ENCODE results near the gene PKP1. TPM values are rescaled to one million over a fixed set of nuclear protein-coding genes. Genes with fewer than 3 reads are reported as not detected.

Gene PKP1
- total RNA-seq, 1 donor = under 0.01 TPM

DNA sequence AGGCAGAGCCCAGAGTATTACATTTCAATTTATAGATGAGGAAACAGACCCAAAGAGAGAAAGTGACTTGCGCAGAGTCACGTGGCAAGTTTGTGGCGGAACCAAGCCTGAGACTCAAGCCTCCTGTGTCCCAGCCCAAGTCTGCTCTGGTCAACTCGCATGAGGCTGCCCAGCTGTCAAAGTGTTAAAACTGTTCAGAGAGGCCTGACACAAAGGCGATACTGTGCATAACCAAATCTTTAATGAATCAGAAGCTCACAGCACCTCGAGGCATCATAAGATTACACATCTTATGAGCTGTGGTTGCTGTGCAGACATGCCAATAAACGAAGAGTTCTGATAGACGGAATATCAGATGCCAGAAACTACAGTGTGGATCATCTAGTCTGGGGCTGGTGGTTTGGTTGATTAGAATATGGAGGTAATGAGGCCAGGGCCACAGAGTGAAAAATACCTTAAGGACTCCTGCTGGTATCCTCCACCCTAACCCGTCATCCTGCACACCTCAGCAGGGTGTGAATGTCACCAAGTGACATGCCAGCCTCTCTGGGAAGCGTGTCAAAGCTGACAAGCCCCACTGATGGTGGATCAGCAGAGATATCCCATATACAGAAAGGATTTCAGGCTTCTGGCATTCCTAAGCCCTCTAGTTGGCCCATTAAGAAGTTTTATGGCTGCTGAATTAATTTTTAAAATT lies 52.0 kb downstream of the PKP1 start:
- TF ChIP-seq, protein P1, sequence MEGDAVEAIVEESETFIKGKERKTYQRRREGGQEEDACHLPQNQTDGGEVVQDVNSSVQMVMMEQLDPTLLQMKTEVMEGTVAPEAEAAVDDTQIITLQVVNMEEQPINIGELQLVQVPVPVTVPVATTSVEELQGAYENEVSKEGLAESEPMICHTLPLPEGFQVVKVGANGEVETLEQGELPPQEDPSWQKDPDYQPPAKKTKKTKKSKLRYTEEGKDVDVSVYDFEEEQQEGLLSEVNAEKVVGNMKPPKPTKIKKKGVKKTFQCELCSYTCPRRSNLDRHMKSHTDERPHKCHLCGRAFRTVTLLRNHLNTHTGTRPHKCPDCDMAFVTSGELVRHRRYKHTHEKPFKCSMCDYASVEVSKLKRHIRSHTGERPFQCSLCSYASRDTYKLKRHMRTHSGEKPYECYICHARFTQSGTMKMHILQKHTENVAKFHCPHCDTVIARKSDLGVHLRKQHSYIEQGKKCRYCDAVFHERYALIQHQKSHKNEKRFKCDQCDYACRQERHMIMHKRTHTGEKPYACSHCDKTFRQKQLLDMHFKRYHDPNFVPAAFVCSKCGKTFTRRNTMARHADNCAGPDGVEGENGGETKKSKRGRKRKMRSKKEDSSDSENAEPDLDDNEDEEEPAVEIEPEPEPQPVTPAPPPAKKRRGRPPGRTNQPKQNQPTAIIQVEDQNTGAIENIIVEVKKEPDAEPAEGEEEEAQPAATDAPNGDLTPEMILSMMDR (IDR thresholded peaks at IDR 0.05; ENCODE audit: insufficient read depth, low read length) = no peak
- no peak for DNase-seq (ENCODE audit: low read depth)
- no peak overlapping the region for H3K4me3 ChIP-seq (ENCODE audit: low read depth, low read length)

DNA sequence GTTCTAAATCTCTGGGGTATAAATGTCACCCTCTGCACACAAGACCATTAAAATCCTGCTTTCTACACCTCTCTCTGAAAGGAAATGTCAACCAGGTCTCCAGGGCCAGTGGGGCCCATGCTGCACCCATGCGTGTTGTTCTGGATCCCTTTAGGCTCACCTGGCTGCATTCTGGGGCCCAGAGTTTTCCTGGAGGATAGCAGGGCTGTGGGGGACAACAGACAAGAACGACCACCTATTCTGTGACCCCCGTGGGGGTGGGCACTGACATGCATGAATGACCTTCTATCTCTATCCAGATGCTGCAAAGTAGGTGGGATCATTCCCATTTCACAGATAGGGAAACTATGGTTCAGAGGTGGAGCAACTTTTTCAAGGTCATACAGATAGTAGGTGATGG lies 52.6 kb downstream of the PKP1 start:
- TF ChIP-seq, protein P1 (IDR thresholded peaks at IDR 0.05; ENCODE audit: insufficient read depth, low read length) = no peak
- H3K4me3 ChIP-seq (ENCODE audit: low read depth, low read length) = no peak overlapping the region
- no peak for DNase-seq (ENCODE audit: low read depth)

DNA sequence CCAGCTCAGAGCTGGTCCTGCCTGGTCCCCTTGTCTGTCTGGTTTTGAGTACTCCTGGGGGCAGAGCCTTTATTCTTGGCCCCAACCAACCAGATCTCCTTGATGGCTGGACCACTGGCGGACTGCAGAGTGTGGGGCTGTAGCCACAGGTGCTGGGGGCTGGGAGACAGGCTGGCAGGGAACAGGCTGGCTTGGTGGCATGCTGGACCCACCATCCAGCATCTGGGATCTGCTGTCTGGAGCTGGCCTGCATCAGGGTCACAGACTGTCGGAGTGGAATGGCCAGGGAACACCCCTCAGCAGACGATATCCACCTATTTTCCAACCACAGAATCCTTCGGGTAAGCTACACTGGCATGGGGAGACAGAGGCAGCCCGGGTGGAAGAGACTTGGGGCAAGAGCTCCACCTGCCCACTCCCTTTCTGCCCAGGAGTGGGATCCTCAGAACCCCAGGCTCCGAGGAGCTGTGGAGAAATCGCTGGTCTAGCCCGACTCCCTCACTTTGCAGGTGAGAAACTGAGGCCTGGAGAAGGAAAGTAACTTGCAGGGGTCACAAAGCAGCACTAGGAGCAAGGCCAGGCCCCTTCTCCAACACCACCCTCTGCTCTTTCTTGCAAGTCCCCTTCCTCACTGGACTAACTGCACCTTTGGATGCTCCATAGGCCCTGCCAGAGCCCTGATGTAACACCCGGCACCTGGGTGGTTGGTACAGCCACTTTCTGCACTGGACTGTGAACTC lies 53.6 kb downstream of the PKP1 start:
- H3K4me3 ChIP-seq (ENCODE audit: low read depth, low read length) = no peak overlapping the region
- no peak for DNase-seq (ENCODE audit: low read depth)
- TF ChIP-seq, protein P1 (IDR thresholded peaks at IDR 0.05; ENCODE audit: insufficient read depth, low read length) = no peak

DNA sequence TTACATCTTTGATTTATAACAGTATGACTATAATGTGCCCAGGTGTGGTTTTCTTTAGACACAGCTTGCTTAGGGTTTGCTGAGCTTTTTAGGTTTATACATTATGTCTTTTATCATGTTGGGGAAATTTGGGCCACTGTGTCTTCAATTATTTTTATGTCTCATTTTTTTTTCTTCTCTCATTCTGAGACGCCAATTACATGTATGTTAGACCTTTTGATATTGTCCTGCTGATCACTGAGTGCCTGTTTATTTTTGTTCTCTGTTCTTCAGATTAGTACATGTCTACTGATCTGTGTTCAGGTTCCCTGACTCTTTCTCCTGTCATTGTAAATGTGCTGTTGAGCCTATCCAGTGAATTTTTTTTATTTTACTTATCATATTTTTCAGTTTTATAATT lies 58.1 kb downstream of the PKP1 start:
- H3K4me3 ChIP-seq (ENCODE audit: low read depth, low read length) = no peak overlapping the region
- TF ChIP-seq, protein P1 (IDR thresholded peaks at IDR 0.05; ENCODE audit: insufficient read depth, low read length) = no peak
- DNase-seq (ENCODE audit: low read depth) = no peak

DNA sequence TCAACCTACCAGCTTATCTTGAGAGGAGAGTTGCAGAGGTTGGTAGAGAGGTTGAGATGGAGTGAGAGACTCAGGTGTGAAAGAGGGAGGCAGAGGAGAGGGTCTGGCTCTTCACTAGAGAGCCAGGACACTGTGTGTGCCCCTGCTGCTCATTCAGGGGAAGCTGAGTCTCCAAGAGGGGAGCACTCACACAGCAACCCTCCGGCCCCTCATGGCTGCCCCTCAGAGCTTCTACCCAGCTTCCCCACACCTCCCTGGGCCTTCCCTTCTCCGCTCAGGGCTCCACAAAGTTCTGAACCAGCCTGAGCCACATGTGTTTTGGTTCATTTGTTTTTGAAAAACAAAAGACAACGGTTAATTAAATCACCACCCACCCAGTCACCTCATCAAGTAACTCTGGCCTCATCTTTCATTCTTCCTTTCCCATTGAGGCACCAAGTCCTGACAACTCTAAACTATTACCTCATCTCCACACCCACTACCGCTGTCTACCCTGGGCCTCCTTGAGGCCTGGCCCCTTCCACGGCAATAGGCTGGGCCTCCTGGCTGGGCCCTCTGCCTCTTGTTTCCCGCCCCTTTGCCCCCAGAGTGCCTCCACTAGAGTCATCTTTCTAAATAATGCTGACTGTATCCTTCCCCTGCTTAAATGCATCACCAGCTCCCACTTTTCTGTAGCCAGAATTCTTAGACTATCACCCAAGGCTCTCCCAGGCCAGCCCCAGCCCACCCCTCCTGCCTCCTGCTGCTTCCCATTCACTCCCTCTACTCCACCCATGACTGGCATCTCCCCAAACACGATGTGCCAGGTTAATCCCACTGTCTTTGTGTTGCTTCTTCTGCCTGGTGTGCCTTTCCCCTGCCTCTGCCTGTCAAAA lies 61.1 kb downstream of the PKP1 start:
- no peak overlapping the region for H3K4me3 ChIP-seq (ENCODE audit: low read depth, low read length)
- TF ChIP-seq, protein P1 (IDR thresholded peaks at IDR 0.05; ENCODE audit: insufficient read depth, low read length) = no peak
- DNase-seq (ENCODE audit: low read depth) = no peak

DNA sequence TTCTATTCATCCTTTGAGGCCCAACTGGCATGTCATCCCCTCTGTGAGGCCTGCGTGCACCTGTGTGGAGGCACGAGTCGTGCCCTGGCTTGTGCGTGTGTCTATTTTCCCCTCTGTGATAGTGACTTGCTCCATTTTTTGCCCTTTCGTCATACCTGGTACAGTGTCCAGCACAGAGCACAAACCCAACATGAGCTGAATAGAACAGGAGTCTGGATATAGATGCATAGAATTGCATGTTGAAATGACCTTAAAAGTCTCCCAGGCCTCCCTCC lies 61.7 kb downstream of the PKP1 start:
- TF ChIP-seq, protein P1 (IDR thresholded peaks at IDR 0.05; ENCODE audit: insufficient read depth, low read length) = no peak
- DNase-seq (ENCODE audit: low read depth) = no peak
- H3K4me3 ChIP-seq (ENCODE audit: low read depth, low read length) = no peak overlapping the region
